ENCODE data around the gene PLEKHO1. TPM values are rescaled to one million over a fixed set of nuclear protein-coding genes. Genes with fewer than 3 reads are reported as not detected.

Gene PLEKHO1
- total RNA-seq, 2 donors from 2014 or later, result 5.4 to 30.8 TPM

GRCh38 chr1:150150133-150151021 is 661 bp downstream of the PLEKHO1 start:
- intact Hi-C loops (cut with DNase I), result no loop called here
- Histone ChIP-seq H3K4me1 (peaks cover 6% of the 10 kb centered on the region), H3K27me3 (peaks cover 11% of the 10 kb centered on the region), H3K27ac (peak overlapping the region; percentile 84), H3K9me3 (no peaks in the 10 kb centered on the region), H3K36me3 (no peaks in the 10 kb centered on the region), H3K4me3 (peak overlapping the region; percentile 56), H3K9ac (ENCODE audit: low read depth in 2 of 2, low read length in 2 of 2) (peak overlapping the region; percentile 77 to 84)
- no peak for TF ChIP-seq CTCF (IDR thresholded peaks at IDR 0.05)
- no peak for DNase-seq

DNA sequence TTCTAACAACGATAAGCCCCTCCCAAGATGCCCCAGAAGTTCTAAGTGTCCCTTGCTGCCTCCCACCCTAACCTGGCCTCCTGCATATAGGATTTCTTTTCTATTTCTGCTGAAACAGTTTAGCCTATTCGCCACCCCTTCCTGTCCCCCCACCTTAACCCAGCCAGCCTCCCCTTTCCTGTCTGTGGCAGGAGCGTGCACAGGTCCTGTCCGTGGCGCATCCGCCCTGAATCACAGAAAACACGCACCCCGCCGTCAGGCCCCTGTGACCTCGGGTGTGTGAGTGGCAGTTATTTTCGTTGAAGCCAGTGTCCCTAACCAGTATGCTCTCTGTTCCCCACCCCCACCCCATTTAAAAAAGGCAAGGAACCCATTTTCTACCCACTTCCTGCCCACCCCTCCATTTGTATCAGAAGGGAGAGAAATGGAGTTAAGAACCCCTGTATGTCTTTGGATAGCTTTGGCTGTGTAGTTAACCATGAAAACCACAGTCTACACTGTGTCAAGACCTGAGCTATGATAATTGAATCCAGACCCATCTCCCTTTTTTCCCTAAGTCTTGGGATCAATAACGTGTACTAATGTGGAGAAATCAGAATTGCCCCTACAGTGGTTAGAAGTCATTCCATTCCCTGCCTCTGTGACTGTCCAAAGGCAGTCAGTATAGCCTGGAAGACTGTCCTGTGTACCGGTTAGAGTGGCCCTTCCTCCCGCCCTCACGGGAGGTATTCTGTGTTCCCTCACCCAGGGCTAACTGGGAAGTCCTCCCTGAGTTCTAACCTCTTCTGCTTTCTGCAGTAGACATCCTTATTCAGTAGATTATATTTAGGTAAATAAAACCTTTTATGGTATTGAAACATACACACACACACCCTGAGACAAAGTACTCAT is 1.8 kb downstream of the PLEKHO1 start:
- H3K27me3 ChIP-seq, result peaks cover 11% of the 10 kb centered on the region
- H3K9me3 ChIP-seq, result no peaks in the 10 kb centered on the region
- H3K36me3 ChIP-seq, result no peaks in the 10 kb centered on the region
- intact Hi-C loops (cut with DNase I), result no loop called here
- peaks cover 6% of the 10 kb centered on the region for H3K4me1 ChIP-seq
- peak overlapping the region; percentile 84 for H3K27ac ChIP-seq
- peak overlapping the region; percentile 56 for H3K4me3 ChIP-seq
- peak overlapping the region; percentile 77 to 84 for H3K9ac ChIP-seq (ENCODE audit: low read depth in 2 of 2, low read length in 2 of 2)
- DNase-seq, result no peak
- TF ChIP-seq CTCF (IDR thresholded peaks at IDR 0.05), result no peak

DNA sequence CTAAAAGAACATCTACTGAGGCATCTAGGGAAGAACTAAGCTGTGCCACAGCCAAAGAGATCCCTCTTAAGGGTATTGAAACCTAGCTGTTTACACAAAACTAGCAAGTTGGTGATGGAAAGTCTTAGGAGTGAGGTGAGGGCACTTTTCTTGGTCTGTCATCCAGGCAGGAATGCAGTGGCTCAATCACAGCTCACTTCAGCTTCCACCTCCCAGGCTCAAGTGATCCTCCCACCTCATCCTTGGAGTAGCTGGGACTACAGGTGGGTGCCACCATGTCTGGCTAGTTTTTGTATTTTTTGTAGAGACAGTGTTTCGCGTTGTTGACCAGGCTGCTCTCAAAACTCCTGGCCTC is 2.4 kb downstream of the PLEKHO1 start:
- H3K9me3 ChIP-seq, result no peaks in the 10 kb centered on the region
- no peaks in the 10 kb centered on the region for H3K36me3 ChIP-seq
- intact Hi-C loops (cut with DNase I), result no loop called here
- no peak for DNase-seq
- H3K27ac ChIP-seq, result peak overlapping the region; percentile 84
- TF ChIP-seq CTCF (IDR thresholded peaks at IDR 0.05), result no peak
- no peak overlapping the region for H3K9ac ChIP-seq (ENCODE audit: low read depth in 2 of 2, low read length in 2 of 2)
- H3K4me3 ChIP-seq, result peak overlapping the region; percentile 56
- H3K27me3 ChIP-seq, result peaks cover 11% of the 10 kb centered on the region
- H3K4me1 ChIP-seq, result peaks cover 6% of the 10 kb centered on the region

- Histone ChIP-seq H3K4me1 (peaks cover 6% of the 10 kb centered on the region), H3K27me3 (peaks cover 11% of the 10 kb centered on the region), H3K9me3 (no peaks in the 10 kb centered on the region), H3K9ac (ENCODE audit: low read depth in 2 of 2, low read length in 2 of 2) (peak overlapping the region in 1 of 2 donors; percentile 26), H3K4me3 (no peak overlapping the region), H3K27ac (peak overlapping the region; percentile 84), H3K36me3 (no peaks in the 10 kb centered on the region)
- intact Hi-C loops (cut with DNase I), result no loop called here
- no peak for DNase-seq
- no peak for TF ChIP-seq CTCF (IDR thresholded peaks at IDR 0.05)
These were observed 3.2 kb downstream of the PLEKHO1 start for GRCh38 chr1:150152772-150153456.

DNA sequence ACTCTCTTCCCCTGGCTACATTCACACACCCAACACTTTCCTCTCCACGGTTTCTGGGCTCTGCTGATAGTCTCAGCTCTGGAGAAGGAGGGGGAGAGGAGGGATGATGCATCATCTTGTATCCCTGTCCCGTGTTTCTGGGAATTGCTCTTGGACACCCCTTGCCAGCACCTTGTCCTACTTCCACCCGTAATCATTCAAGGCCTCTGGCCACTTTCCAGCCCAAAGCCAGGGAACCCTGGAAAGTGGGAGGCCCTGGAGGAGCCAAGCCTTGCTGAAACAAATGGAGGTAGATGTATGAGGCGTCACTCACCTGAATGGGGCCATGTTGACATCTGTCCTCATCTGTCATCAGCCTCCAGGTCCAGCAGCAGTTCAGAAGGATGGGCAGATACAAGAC is 4.4 kb downstream of the PLEKHO1 start:
- no peaks in the 10 kb centered on the region for H3K36me3 ChIP-seq
- no peak overlapping the region for H3K4me3 ChIP-seq
- peak overlapping the region; percentile 84 for H3K27ac ChIP-seq
- H3K4me1 ChIP-seq, result peaks cover 6% of the 10 kb centered on the region
- no peaks in the 10 kb centered on the region for H3K9me3 ChIP-seq
- no peak overlapping the region for H3K9ac ChIP-seq (ENCODE audit: low read depth in 2 of 2, low read length in 2 of 2)
- TF ChIP-seq CTCF (IDR thresholded peaks at IDR 0.05), result no peak
- peaks cover 10% of the 10 kb centered on the region for H3K27me3 ChIP-seq
- intact Hi-C loops (cut with DNase I), result no loop called here
- DNase-seq, result no peak
